COLO829 (cell line): ENCODE data around the gene KCNJ11.

Experiments used
- DNase-seq: peaks from one replicate; pipeline ENCODE4 v3.0.0; 2012; ENCODE audit warnings: low spot score

KCNJ11 gene

GRCh38 chr11:17353821-17354600 is 34.4 kb downstream of the KCNJ11 start:
- peak; percentile 7 for DNase-seq

GRCh38 chr11:17352950-17353820 is 35.3 kb downstream of the KCNJ11 start:
- DNase-seq, result peak; percentile 60

DNA sequence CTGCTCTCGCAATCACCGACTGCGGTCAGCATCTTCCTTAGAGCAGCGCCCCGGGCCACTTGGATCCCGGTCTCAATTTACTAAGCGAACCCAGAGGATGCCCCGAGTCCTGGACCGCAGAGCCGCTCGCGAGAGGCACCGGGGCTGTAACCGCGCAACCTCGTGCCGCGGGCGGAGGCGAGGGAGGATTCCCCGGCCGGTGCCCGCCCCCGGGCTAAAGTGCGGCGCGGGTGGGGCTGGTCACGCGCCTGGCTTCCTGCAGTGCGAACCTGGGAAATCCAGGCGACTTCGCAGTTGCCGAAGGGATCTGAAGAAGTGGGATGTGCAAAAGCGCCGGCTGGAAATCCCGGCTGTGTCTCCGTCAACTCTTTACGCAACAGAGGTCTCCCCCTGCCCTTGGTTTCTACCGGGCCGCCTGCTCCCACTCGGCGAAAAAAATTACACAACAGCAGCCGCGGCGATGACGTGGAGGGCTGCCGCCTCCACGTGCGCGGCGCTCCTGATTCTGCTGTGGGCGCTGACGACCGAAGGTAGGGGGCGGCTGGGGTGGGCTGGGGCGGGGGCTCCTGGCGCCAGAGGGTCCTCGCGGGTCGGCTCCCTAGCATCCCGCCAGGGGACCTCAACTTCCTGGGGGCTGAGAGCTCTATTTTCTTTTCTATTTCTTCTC is 36.8 kb downstream of the KCNJ11 start, which contains the start of gene NCR3LG1:
NCR3LG1 (plus strand) TSS at position 291 of the 667 bp plus-strand sequence; CDS start at position 461, 170 bp downstream.
- peak; percentile 3 for DNase-seq

- no peak for DNase-seq
Observed at GRCh38 chr11:17351172-17351509, 37.3 kb downstream of the KCNJ11 start.

DNA sequence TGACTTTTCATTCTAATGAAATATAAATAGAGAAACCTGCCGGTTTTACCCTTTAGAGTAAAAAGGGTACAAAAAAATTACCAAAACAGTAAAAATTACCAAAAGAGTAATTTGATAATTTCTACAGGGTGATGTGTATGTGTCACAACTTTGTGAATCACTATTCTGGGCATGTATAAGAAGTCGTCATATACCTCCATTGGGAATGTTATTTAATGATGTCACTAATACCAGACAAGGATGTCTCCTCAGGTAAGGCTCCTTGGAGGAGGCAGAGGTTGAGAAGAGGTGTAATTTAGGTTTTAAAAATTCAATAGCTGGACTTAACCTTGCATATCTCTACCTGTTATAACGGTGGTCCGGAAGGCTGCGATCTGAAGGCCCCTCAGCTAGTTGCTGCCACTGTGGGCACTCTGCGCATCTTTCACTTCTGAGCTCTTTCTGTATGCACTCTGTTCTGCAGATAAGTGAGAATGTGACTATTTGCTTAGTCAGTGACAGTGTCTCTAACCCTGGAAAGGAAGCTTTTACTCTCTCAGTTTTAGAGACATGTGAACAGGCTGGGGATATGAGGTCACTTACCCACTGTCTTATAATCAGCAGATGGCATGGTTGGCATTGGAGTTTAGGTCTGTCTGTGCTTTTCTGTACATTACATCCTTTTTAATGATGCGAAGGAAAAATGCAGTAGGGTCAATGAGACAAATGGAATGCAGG is 37.8 kb downstream of the KCNJ11 start:
- DNase-seq, result no peak

DNA sequence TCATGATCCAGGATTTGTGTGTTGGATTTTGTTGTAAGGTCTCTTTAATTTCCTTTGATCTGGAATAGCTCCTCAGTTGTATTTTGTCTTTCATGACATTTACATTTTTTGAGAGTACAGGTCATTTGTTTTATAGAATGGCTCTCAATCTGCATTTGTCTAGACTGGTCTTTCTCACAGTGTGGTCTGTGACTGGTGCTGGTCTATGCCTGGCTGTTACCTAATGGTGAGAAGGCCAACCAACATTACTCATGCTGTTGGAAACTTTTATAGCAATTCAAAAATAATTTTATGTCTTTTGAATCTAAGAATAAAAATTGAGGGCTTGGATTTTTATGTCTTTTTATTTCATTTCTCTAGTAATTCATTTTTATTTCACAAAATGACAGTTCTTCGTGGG is 40.8 kb downstream of the KCNJ11 start:
- no peak for DNase-seq

DNA sequence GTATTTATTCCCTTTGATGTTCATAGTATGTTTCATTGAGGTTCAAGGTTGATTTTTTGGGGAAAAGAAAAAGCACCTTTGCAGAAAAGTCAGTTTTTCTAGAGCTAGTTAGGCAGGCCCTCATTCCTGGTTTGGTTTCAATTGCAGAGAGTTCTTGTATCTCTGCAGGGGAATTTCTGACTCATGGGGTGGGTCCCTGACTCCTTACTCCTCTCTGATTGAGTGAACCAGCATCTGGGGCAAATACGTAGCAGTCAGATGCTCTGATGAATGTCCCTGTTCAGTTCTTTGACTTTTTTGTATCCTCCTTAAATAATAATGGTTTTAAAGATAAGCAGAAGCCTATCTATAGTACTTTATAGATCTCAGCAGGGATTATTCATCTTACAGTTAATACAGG is 44.6 kb downstream of the KCNJ11 start:
- DNase-seq, result no peak

DNA sequence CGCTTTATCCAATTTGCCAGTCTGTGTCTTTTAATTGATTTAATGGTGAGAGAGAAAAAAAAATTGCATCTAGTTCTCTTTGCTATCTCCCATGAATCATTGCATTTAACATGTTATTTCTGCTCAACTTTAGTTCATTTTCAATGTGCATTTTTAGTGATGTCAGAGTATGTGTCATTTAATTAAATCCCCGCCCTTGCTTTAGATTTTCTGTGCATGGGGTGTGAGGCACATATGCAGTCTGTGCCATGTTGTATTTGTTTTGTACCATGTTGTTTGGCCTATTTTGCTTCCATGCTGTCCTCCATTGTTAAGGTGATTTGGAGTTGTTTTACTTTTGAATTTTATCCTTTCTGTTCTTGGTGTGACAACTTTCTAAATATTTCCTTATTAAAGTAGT is 45.2 kb downstream of the KCNJ11 start:
- no peak for DNase-seq
